Lower leg skin (tissue), 3 donors: Measurements from ENCODE around the gene TMED8.

Experiments
- CTCF ChIP-seq, 3 donors: fragments of 450-650 bp; IDR thresholded peaks; one replicate each; pipeline ENCODE4 v1.5.1; 2016; ENCODE audit warnings: antibody characterized with exemption in 3 of 3, mild to moderate bottlenecking in 3 of 3, moderate library complexity in 2 of 3
- POLR2A ChIP-seq, 2 donors: fragments of 450-650 bp; IDR thresholded peaks; one replicate each; pipeline ENCODE4 v1.6.1; 2016 to 2017; ENCODE audit warnings: antibody characterized with exemption in 2 of 2, mild to moderate bottlenecking in 1 of 2, moderate library complexity in 1 of 2

GRCh38 chr14:77306851-77307496 is 69.9 kb downstream of the TMED8 start:
- TF ChIP-seq CTCF (IDR thresholded peaks at IDR 0.05), result no peak
- no peak for TF ChIP-seq POLR2A (IDR thresholded peaks at IDR 0.05)
